Choroid plexus epithelial cell (primary cell): ENCODE measurements around the gene WASF2.
A peak's percentile ranks its signal among the peaks of the same experiment; 100 is the strongest.

Experiments
- DNase-seq: peaks from one replicate; pipeline ENCODE4 v3.0.0-alpha.2; 2010; ENCODE audit warnings: low read depth
- H3K4me3 ChIP-seq: 2 replicates; pipeline ENCODE4 v1.5.1; 2011; ENCODE audit warnings: low read depth, mild to moderate bottlenecking, control low read depth, low read length, moderate library complexity
- TF ChIP-seq, protein P1 (sequence below): conservative IDR thresholded peaks from 2 replicates; pipeline ENCODE4 v1.5.1; 2011; ENCODE audit warnings: low read depth, mild to moderate bottlenecking, control low read depth, inconsistent platforms, low read length, moderate library complexity

WASF2 gene

GRCh38 chr1:27377760-27378495 lies 112.0 kb downstream of the WASF2 start:
- no peak for DNase-seq
- TF ChIP-seq, protein P1, sequence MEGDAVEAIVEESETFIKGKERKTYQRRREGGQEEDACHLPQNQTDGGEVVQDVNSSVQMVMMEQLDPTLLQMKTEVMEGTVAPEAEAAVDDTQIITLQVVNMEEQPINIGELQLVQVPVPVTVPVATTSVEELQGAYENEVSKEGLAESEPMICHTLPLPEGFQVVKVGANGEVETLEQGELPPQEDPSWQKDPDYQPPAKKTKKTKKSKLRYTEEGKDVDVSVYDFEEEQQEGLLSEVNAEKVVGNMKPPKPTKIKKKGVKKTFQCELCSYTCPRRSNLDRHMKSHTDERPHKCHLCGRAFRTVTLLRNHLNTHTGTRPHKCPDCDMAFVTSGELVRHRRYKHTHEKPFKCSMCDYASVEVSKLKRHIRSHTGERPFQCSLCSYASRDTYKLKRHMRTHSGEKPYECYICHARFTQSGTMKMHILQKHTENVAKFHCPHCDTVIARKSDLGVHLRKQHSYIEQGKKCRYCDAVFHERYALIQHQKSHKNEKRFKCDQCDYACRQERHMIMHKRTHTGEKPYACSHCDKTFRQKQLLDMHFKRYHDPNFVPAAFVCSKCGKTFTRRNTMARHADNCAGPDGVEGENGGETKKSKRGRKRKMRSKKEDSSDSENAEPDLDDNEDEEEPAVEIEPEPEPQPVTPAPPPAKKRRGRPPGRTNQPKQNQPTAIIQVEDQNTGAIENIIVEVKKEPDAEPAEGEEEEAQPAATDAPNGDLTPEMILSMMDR = no peak
- no peak overlapping the region for H3K4me3 ChIP-seq

- DNase-seq = no peak
- TF ChIP-seq, protein P1 = no peak
- no peak within 1 kb of the TSS for H3K4me3 ChIP-seq
Observed at GRCh38 chr1:27374362-27375086, 115.4 kb downstream of the WASF2 start, which contains the start of gene FCN3. Gene FCN3 (minus strand): TSS chr1:27374824. CDS start chr1:27374818, 6 bp downstream.

DNA sequence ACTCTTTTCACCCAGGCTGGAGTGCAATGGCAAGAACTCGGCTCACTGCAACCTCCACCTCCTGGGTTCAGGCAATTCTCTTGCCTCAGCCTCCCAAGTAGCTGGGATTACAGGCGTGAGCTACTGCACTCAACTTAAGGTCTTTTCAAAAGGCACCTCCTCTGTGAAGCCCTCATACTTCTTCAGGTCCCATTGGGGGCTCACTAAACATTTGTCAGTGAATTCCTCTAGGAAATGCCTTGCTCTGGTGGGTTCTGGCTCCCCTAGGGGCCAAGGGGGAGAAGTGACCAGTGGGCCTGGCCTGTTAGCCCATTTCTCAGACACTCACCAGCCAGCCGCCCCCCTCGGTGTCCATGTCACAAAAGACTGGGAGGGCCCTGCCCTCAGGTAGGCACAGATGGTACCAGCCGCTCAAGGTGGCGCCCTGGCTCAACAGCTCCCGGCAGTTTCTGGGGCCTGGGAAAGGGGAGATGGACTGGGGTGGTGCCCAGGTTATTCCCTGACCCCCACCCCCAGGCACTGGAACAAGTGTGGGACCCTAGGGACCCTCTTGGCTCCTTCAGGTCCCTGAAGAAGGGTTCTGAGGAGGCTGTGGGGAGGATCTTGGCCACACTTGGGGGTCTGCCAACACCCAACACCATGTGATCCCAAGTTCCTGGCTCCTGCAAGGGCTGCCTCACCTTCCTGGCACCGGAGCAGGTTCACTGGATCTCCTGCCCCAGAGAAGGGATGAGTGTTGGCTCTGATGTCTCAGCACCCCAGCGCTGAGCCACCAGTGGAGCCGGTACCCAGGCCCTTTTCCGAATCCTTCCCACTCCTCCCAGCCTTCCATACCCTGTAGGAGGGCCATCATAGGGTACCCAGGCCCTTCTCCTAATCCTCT lies 116.9 kb downstream of the WASF2 start:
- DNase-seq = no peak
- no peak overlapping the region for H3K4me3 ChIP-seq
- TF ChIP-seq, protein P1 = peak; percentile 47

- H3K4me3 ChIP-seq = no peak overlapping the region
- DNase-seq = no peak
- TF ChIP-seq, protein P1 = no peak
Observed at GRCh38 chr1:27372022-27372807, 117.8 kb downstream of the WASF2 start.

GRCh38 chr1:27368869-27369582 lies 120.9 kb downstream of the WASF2 start:
- no peak overlapping the region for H3K4me3 ChIP-seq
- TF ChIP-seq, protein P1 = peak; percentile 49
- DNase-seq = peak; percentile 52
